H1 (cell line): ENCODE measurements around the gene ERICH3. TPM values are rescaled to one million over a fixed set of nuclear protein-coding genes. Genes with fewer than 3 reads are reported as not detected.

Experiments used
- CTCF ChIA-PET: fragments of 300-600 bp; sonication (Branson Sonifier 250); formaldehyde crosslinking; loops from one replicate; lab custom pipeline; 2021; ENCODE audit not compliant: partially characterized antibody; lab: Charles Lee
- POLR2A ChIA-PET: fragments of 300-600 bp; sonication (Branson Sonifier 250); formaldehyde crosslinking; loops from one replicate; lab custom pipeline; 2021; ENCODE audit warnings: inconsistent platforms; ENCODE audit not compliant: partially characterized antibody; lab: Charles Lee
- DNase-seq, 2 experiments: peaks; one replicate each; pipeline versions ENCODE4 v3.0.0 to v3.0.0-alpha.2; 2010 to 2022; ENCODE audit warnings: low spot score in 2 of 2, low read depth in 1 of 2, mixed read lengths in 1 of 2
- FAIRE-seq: peaks from 2 replicates; lab custom pipeline; 2011; peaks lifted over from hg19 to GRCh38; lab: Jason Lieb, UNC
- H2AFZ ChIP-seq: 2 replicates; pipeline ENCODE4 v1.8.1; 2012; ENCODE audit warnings: low read length, inconsistent platforms
- H2AK5ac ChIP-seq: 2 replicates; pipeline ENCODE4 v1.6.1; 2013; ENCODE audit warnings: low read depth, low read length
- H2BK120ac ChIP-seq: replicated peaks from 2 replicates; pipeline ENCODE3; 2013; ENCODE audit warnings: low read depth, low read length, inconsistent platforms
- H2BK12ac ChIP-seq: 2 replicates; pipeline ENCODE4 v1.6.1; 2013; ENCODE audit warnings: low read depth, low read length
- H2BK15ac ChIP-seq: 2 replicates; pipeline ENCODE4 v1.6.1; 2013; ENCODE audit warnings: low read length
- H2BK20ac ChIP-seq: 2 replicates; pipeline ENCODE4 v1.6.1; 2013; ENCODE audit warnings: low read length
- H2BK5ac ChIP-seq: 2 replicates; pipeline ENCODE4 v1.6.1; 2013; ENCODE audit warnings: low read depth, low read length
- H3K14ac ChIP-seq: 2 replicates; pipeline ENCODE4 v1.6.1; 2013; ENCODE audit warnings: inconsistent platforms; ENCODE audit not compliant: insufficient read length
- H3K18ac ChIP-seq: 2 replicates; pipeline ENCODE4 v1.6.1; 2013; ENCODE audit warnings: low read length; ENCODE audit errors: extremely low read depth
- H3K23ac ChIP-seq: 2 replicates; pipeline ENCODE4 v1.6.1; 2013; ENCODE audit warnings: inconsistent platforms; ENCODE audit not compliant: insufficient read length
- H3K23me2 ChIP-seq: 2 replicates; pipeline ENCODE4 v1.6.1; 2013; ENCODE audit warnings: low read depth, low read length
- H3K27ac ChIP-seq: 2 replicates; pipeline ENCODE4 v1.6.1; 2011; ENCODE audit warnings: low read depth, low read length, inconsistent platforms
- H3K27me3 ChIP-seq, 4 experiments: replicated peaks in 1 of 4; 1 replicate in 1 of 4; 2 replicates in 3 of 4; pipeline versions ENCODE4 v1.6.1 to v1.8.1; 2011 to 2013; ENCODE audit warnings: low read length in 3 of 4, mild to moderate bottlenecking in 3 of 4, inconsistent platforms in 2 of 4, mixed read lengths in 2 of 4, moderate library complexity in 1 of 4; ENCODE audit not compliant: control insufficient read depth in 3 of 4, insufficient read depth in 3 of 4; ENCODE audit errors: extremely low read depth in 1 of 4
- H3K36me3 ChIP-seq, 4 experiments: 2 replicates each; pipeline versions ENCODE4 v1.6.1 to v1.8.1; 2011 to 2013; ENCODE audit warnings: mild to moderate bottlenecking in 4 of 4, low read length in 3 of 4, moderate library complexity in 2 of 4, control low read depth in 1 of 4, inconsistent platforms in 1 of 4; ENCODE audit not compliant: insufficient read depth in 4 of 4, control insufficient read depth in 2 of 4
- H3K4ac ChIP-seq: replicated peaks from 2 replicates; pipeline ENCODE3; 2013; ENCODE audit warnings: low read length, low read depth, mixed read lengths, inconsistent platforms; ENCODE audit not compliant: insufficient read length
- H3K4me1 ChIP-seq, 4 experiments: replicated peaks in 1 of 4; 1 replicate in 1 of 4; 2 replicates in 3 of 4; pipeline versions ENCODE4 v1.6.1 to v1.8.1; 2011 to 2013; ENCODE audit warnings: low read length in 3 of 4, inconsistent platforms in 2 of 4, mixed read lengths in 1 of 4; ENCODE audit not compliant: insufficient read depth in 4 of 4, control insufficient read depth in 3 of 4
- H3K4me2 ChIP-seq, 2 experiments: 2 replicates each; pipeline versions ENCODE4 v1.6.1 to v1.8.1; 2011 to 2013; ENCODE audit warnings: low read depth in 2 of 2, low read length in 2 of 2, control low read depth in 1 of 2, inconsistent platforms in 1 of 2, mild to moderate bottlenecking in 1 of 2; ENCODE audit not compliant: insufficient read depth in 1 of 2
- H3K4me3 ChIP-seq, 4 experiments: fragments of 200-600, 300-600 bp in 1 of 4; sonication (generic), shearing (Covaris generic), sonication (Bioruptor Twin) in 1 of 4; 2 replicates each; pipeline versions ENCODE4 v1.5.1 to v1.8.1; 2011 to 2016; ENCODE audit warnings: low read length in 4 of 4, low read depth in 3 of 4, control low read depth in 2 of 4, inconsistent platforms in 2 of 4, mild to moderate bottlenecking in 2 of 4, mixed read lengths in 1 of 4, moderate library complexity in 1 of 4; ENCODE audit not compliant: insufficient read depth in 2 of 4; ENCODE audit errors: extremely low read depth in 1 of 4
- H3K56ac ChIP-seq: replicated peaks from 2 replicates; pipeline ENCODE3; 2013; ENCODE audit warnings: low read depth, mild to moderate bottlenecking, mixed read lengths, low read length, inconsistent platforms; ENCODE audit not compliant: insufficient read length
- H3K79me1 ChIP-seq: 2 replicates; pipeline ENCODE4 v1.6.1; 2013; ENCODE audit warnings: low read depth, low read length, control low read depth
- H3K79me2 ChIP-seq, 2 experiments: 2 replicates each; pipeline versions ENCODE4 v1.6.1 to v1.8.1; 2012 to 2013; ENCODE audit warnings: low read length in 2 of 2, mild to moderate bottlenecking in 2 of 2, inconsistent platforms in 1 of 2; ENCODE audit not compliant: insufficient read depth in 2 of 2, control insufficient read depth in 1 of 2
- H3K9ac ChIP-seq, 4 experiments: replicated peaks in 1 of 4; 1 replicate in 1 of 4; 2 replicates in 3 of 4; pipeline versions ENCODE4 v1.6.1 to v1.8.1; 2011 to 2013; ENCODE audit warnings: low read depth in 3 of 4, low read length in 3 of 4, control low read depth in 2 of 4, mild to moderate bottlenecking in 2 of 4, moderate library complexity in 2 of 4, inconsistent platforms in 1 of 4; ENCODE audit errors: extremely low read depth in 1 of 4
- H3K9me3 ChIP-seq, 2 experiments: 2 replicates each; pipeline versions ENCODE4 v1.6.1 to v1.8.1; 2012 to 2013; ENCODE audit warnings: mild to moderate bottlenecking in 2 of 2, moderate library complexity in 2 of 2, control low read depth in 1 of 2, inconsistent platforms in 1 of 2, low read depth in 1 of 2, low read length in 1 of 2, mixed read lengths in 1 of 2; ENCODE audit not compliant: insufficient read depth in 2 of 2
- H4K20me1 ChIP-seq, 2 experiments: replicated peaks in 1 of 2; 2 replicates each; pipeline versions ENCODE3 to v1.8.1; 2011 to 2013; ENCODE audit warnings: inconsistent platforms in 2 of 2, low read length in 2 of 2, mild to moderate bottlenecking in 1 of 2; ENCODE audit not compliant: insufficient read depth in 2 of 2, control insufficient read depth in 1 of 2
- H4K5ac ChIP-seq: 2 replicates; pipeline ENCODE4 v1.6.1; 2013; ENCODE audit warnings: low read length, low read depth, mixed read lengths, inconsistent platforms; ENCODE audit not compliant: insufficient read length
- H4K8ac ChIP-seq: 2 replicates; pipeline ENCODE4 v1.8.0; 2013; ENCODE audit warnings: mild to moderate bottlenecking, moderate library complexity, low read length, inconsistent platforms; ENCODE audit not compliant: insufficient read depth; ENCODE audit errors: extremely low read depth
- H4K91ac ChIP-seq: replicated peaks from 2 replicates; pipeline ENCODE3; 2013; ENCODE audit warnings: low read length, mixed read lengths, inconsistent platforms; ENCODE audit not compliant: insufficient read length
- CHD2 ChIP-seq: IDR thresholded peaks from 2 replicates; pipeline ENCODE4 v1.6.1; 2012; ENCODE audit warnings: low read length, improper control_type of control experiment
- EZH2 ChIP-seq: fragments of 200-600 bp; sonication (generic); IDR thresholded peaks from 2 replicates; pipeline ENCODE4 v1.7.1; 2012; ENCODE audit warnings: low read depth, mild to moderate bottlenecking, moderate library complexity, low read length, inconsistent platforms; ENCODE audit not compliant: severe bottlenecking
- HDAC2 ChIP-seq, 2 experiments: fragments of 300-600 bp in 1 of 2; sonication (generic) in 1 of 2; IDR thresholded peaks; 2 replicates each; pipeline ENCODE4 v1.6.1; 2011 to 2012; ENCODE audit warnings: low read depth in 2 of 2, low read length in 2 of 2, mild to moderate bottlenecking in 2 of 2, moderate library complexity in 2 of 2, borderline replicate concordance in 1 of 2, inconsistent platforms in 1 of 2
- JUN ChIP-seq: IDR thresholded peaks from 2 replicates; pipeline ENCODE4 v1.6.1; 2011; ENCODE audit warnings: low read depth, mild to moderate bottlenecking, improper control_type of control experiment, low read length
- JUND ChIP-seq: IDR thresholded peaks from 2 replicates; pipeline ENCODE4 v1.6.1; 2011; ENCODE audit warnings: mild to moderate bottlenecking, improper control_type of control experiment, low read length
- NRF1 ChIP-seq: IDR thresholded peaks from 2 replicates; pipeline ENCODE4 v1.6.1; 2011; ENCODE audit warnings: mild to moderate bottlenecking, low read depth, low read length, improper control_type of control experiment
- PHF8 ChIP-seq: fragments of 200-600 bp; sonication (generic); conservative IDR thresholded peaks from 2 replicates; pipeline ENCODE4 v1.7.1; 2012; ENCODE audit warnings: low read depth, mild to moderate bottlenecking, inconsistent platforms, low read length, moderate library complexity
- RAD21 ChIP-seq, 2 experiments: IDR thresholded peaks in 1 of 2; conservative IDR thresholded peaks in 1 of 2; 2 replicates each; pipeline ENCODE4 v1.6.1; 2011; ENCODE audit warnings: low read depth in 2 of 2, low read length in 2 of 2, improper control_type of control experiment in 1 of 2, inconsistent platforms in 1 of 2, mild to moderate bottlenecking in 1 of 2, moderate library complexity in 1 of 2
- RFX5 ChIP-seq: IDR thresholded peaks from 2 replicates; pipeline ENCODE4 v1.6.1; 2011; ENCODE audit warnings: low read depth, low read length, improper control_type of control experiment, borderline replicate concordance
- RXRA ChIP-seq: IDR thresholded peaks from 2 replicates; pipeline ENCODE4 v1.6.1; 2011; ENCODE audit warnings: low read depth, mild to moderate bottlenecking, low read length, moderate library complexity; ENCODE audit not compliant: insufficient read depth
- SRF ChIP-seq: IDR thresholded peaks from 2 replicates; pipeline ENCODE4 v1.6.1; 2011; ENCODE audit warnings: mild to moderate bottlenecking, low read depth, low read length, moderate library complexity
- YY1 ChIP-seq: IDR thresholded peaks from 2 replicates; pipeline ENCODE4 v1.6.1; 2011; ENCODE audit warnings: low read depth, mild to moderate bottlenecking, low read length
- WGBS, 2 experiments: shearing (Covaris generic) in 1 of 2; methylation state at CpG; one replicate each; pipeline versions ENCODE4 v1.1.6 to v1.1.7; 2013 to 2015; ENCODE audit warnings: low lambda C conversion rate in 2 of 2, mixed read lengths in 2 of 2, inconsistent platforms in 1 of 2, low coverage in 1 of 2, missing lambda C conversion rate in 1 of 2; ENCODE audit not compliant: insufficient replicate concordance in 2 of 2, insufficient coverage in 1 of 2, insufficient read length in 1 of 2; ENCODE audit errors: extremely low coverage in 1 of 2, missing lambda C conversion rate in 1 of 2; 5-methylcytosine and 5-hydroxymethylcytosine counted together
- polyA plus RNA-seq, 7 experiments: library from polyadenylated mRNA; depleted of rRNA in 3 of 7; stranded (reverse) in 5 of 7; unstranded in 2 of 7; fragments of >200 nt in 5 of 7; fragments of 200-250 nt in 2 of 7; gene quantifications; 1 replicate in 5 of 7; 2 replicates in 1 of 7; 4 replicates in 1 of 7; pipeline versions ENCODE4 v1.2.1 to v1.2.3, GENCODE V29; 2011 to 2013; ENCODE audit warnings: missing spikeins in 2 of 7, mixed read lengths in 2 of 7
- total RNA-seq: library from RNA; stranded (reverse); fragmentation: NEBNext Ultra II Directional; extraction: Animal tissue kit (Norgen Biotek cat#: 25700); gene quantifications from 2 replicates; pipeline ENCODE4 v1.2.1, GENCODE V29; 2021
- TF ChIP-seq, protein P1 (sequence below): IDR thresholded peaks from 2 replicates; pipeline ENCODE4 v1.6.1; 2012; ENCODE audit warnings: inconsistent platforms

Gene ERICH3
- total and polyA plus RNA-seq, 2 of the 8 experiments (the other 6 are each of a cell fraction or from before 2014, with no cell fraction given), result 0.02 TPM; not detected in 1

GRCh38 chr1:74686928-74687327 is 13.3 kb upstream of the ERICH3 start:
- no peaks in the 10 kb centered on the region for H3K23me2 ChIP-seq
- 90% methylated on average over 4 of the region's 4 CpGs; no CpG with 5 or more reads in 1 of the 2 experiments for WGBS, 2 experiments
- no peak overlapping the region for H3K14ac ChIP-seq
- no peak overlapping the region for H4K5ac ChIP-seq
- no peak overlapping the region for H3K9ac ChIP-seq
- H3K27ac ChIP-seq, result no peak overlapping the region
- H3K27me3 ChIP-seq, result no peaks in the 10 kb centered on the region
- H3K36me3 ChIP-seq, result no peaks in the 10 kb centered on the region
- H3K79me2 ChIP-seq, result no peaks in the 10 kb centered on the region
- no peak overlapping the region for H2BK15ac ChIP-seq
- no peaks in the 10 kb centered on the region for H3K9me3 ChIP-seq
- H3K23ac ChIP-seq, result no peak overlapping the region
- H3K18ac ChIP-seq, result no peak overlapping the region
- H3K4ac ChIP-seq, result no peak overlapping the region
- no peak overlapping the region for H3K4me2 ChIP-seq
- CTCF ChIA-PET, result interaction anchor here (1.0 to 1.5 kb wide), 6 partner anchors 12 to 736 kb away, joined by 3 to 4 read pairs (median 3); no protein-coding TSS in a partner anchor
- DNase-seq (no peak), FAIRE-seq (no peak)
- H3K4me3 ChIP-seq, result no peak overlapping the region
- H3K79me1 ChIP-seq, result no peaks in the 10 kb centered on the region
- no peak overlapping the region for H4K8ac ChIP-seq
- no peak overlapping the region for H2AFZ ChIP-seq
- no peak overlapping the region for H2BK5ac ChIP-seq
- H3K4me1 ChIP-seq, result no peaks in the 10 kb centered on the region; a peak in 2 of 7 replicates
- no peak overlapping the region for H2BK12ac ChIP-seq
- no peak overlapping the region for H2BK20ac ChIP-seq
- no peaks in the 10 kb centered on the region for H4K20me1 ChIP-seq
- H2AK5ac ChIP-seq, result no peak overlapping the region
- POLR2A ChIA-PET, result no interaction called here
- H2BK120ac ChIP-seq, result no peak overlapping the region
- no peak overlapping the region for H4K91ac ChIP-seq
- H3K56ac ChIP-seq, result no peak overlapping the region
- TF ChIP-seq JUN (no peak), RFX5 (no peak), SRF (no peak), NRF1 (no peak), JUND (no peak), PHF8 (no peak), EZH2 (no peak), RAD21 (IDR thresholded peaks at IDR 0.05 in 1 of 2, conservative IDR thresholded peaks at IDR 0.05 in 1 of 2; ENCODE audit: low read depth in 2 of 2, low read length in 2 of 2) (no peak), YY1 (no peak), RXRA (no peak), HDAC2 (IDR thresholded peaks at IDR 0.05; ENCODE audit: borderline replicate concordance in 1 of 2, low read depth in 2 of 2, low read length in 2 of 2) (no peak), CHD2 (no peak)
- TF ChIP-seq, protein P1, sequence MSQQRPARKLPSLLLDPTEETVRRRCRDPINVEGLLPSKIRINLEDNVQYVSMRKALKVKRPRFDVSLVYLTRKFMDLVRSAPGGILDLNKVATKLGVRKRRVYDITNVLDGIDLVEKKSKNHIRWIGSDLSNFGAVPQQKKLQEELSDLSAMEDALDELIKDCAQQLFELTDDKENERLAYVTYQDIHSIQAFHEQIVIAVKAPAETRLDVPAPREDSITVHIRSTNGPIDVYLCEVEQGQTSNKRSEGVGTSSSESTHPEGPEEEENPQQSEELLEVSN, result no peak
